Gastroesophageal sphincter (tissue), 4 donors: ENCODE data around the gene ASPG. TPM values are rescaled to one million over a fixed set of nuclear protein-coding genes. Genes with fewer than 3 reads are reported as not detected.

Source experiments
- ATAC-seq: fragments of 150-250 bp; one replicate; pipeline ENCODE4 v1.9.1; 2016; ENCODE audit warnings: mild to moderate bottlenecking, moderate library complexity
- H3K27ac ChIP-seq, 4 donors: fragments of 200-600 bp; sonication (generic) in 3 of 4; 1 replicate in 3 of 4; 2 replicates in 1 of 4; pipeline ENCODE4 v1.5.1; 2016 to 2019
- H3K27me3 ChIP-seq: fragments of 200-600 bp; sonication (generic); one replicate; pipeline ENCODE4 v1.5.1; 2019
- H3K36me3 ChIP-seq, 2 donors: fragments of 200-600 bp; sonication (generic); one replicate each; pipeline ENCODE4 v1.5.1; 2019; ENCODE audit warnings: control low read depth in 1 of 2
- H3K4me1 ChIP-seq, 3 donors: fragments of 200-600 bp; sonication (generic); 1 replicate in 2 of 3; 2 replicates in 1 of 3; pipeline ENCODE4 v1.5.1; 2016 to 2019; ENCODE audit warnings: control low read depth in 2 of 3
- H3K4me3 ChIP-seq, 2 donors: fragments of 200-600 bp; sonication (generic); one replicate each; pipeline ENCODE4 v1.5.1; 2019; ENCODE audit warnings: mild to moderate bottlenecking in 1 of 2, moderate library complexity in 1 of 2
- H3K9me3 ChIP-seq, 3 donors: fragments of 200-600 bp; sonication (generic); one replicate each; pipeline ENCODE4 v1.5.1; 2017 to 2019; ENCODE audit warnings: control low read depth in 2 of 3
- CTCF ChIP-seq, 4 experiments: fragments of 200-600 bp in 2 of 4; fragments of 450-650 bp in 2 of 4; sonication (generic) in 1 of 4; IDR thresholded peaks; one replicate each; pipeline ENCODE4 v1.5.1; 2017 to 2019; ENCODE audit warnings: antibody characterized with exemption in 4 of 4, mild to moderate bottlenecking in 2 of 4, moderate library complexity in 2 of 4
- EP300 ChIP-seq: sonication (generic); formaldehyde crosslinking; IDR thresholded peaks from one replicate; pipeline ENCODE4 v1.6.1; 2017; ENCODE audit warnings: antibody characterized with exemption, mild to moderate bottlenecking
- POLR2A ChIP-seq, 2 donors: fragments of 450-650 bp; IDR thresholded peaks; one replicate each; pipeline ENCODE4 v1.6.1; 2017; ENCODE audit warnings: antibody characterized with exemption in 2 of 2, mild to moderate bottlenecking in 2 of 2, moderate library complexity in 1 of 2
- POLR2AphosphoS5 ChIP-seq: sonication (generic); formaldehyde crosslinking; IDR thresholded peaks from one replicate; pipeline ENCODE4 v1.6.1; 2017; ENCODE audit warnings: antibody characterized with exemption
- WGBS, 2 donors: methylation state at CpG; one replicate each; pipeline ENCODE4 v1.1.5; 2018; ENCODE audit warnings: low coverage in 1 of 2; 5-methylcytosine and 5-hydroxymethylcytosine counted together
- total RNA-seq, 4 donors: library from RNA; depleted of rRNA; stranded (reverse); fragments of >200 nt; gene quantifications; one replicate each; pipeline ENCODE4 v1.1.0, GENCODE V29; 2016

Gene ASPG
- 1 to 10 TPM in 1 of 4 donors, under 1 TPM in 1, not detected in 2; 0.13 to 1.1 TPM for total RNA-seq

GRCh38 chr14:104085032-104085888, at the start of gene ASPG:
TSS of gene ASPG (plus strand) at chr14:104085700. CDS start at chr14:104085771, 71 bp downstream.
- H3K9me3 ChIP-seq, result peaks cover 0 to 3% (median 0%) of the 10 kb centered on the region in 3 donors
- TF ChIP-seq POLR2AphosphoS5 (no peak), EP300 (no peak), CTCF (IDR thresholded peaks at IDR 0.05) (no peak), POLR2A (IDR thresholded peaks at IDR 0.05) (no peak)
- H3K27me3 ChIP-seq, result peaks cover 65% of the 10 kb centered on the region
- H3K27ac ChIP-seq, result no peak within 1 kb of the TSS
- 0% methylated on average over 2 of the region's 70 CpGs; no CpG with 5 or more reads in 1 of the 2 donors for WGBS, 2 donors
- H3K4me1 ChIP-seq, result peaks cover 0 to 7% (median 0%) of the 10 kb centered on the region in 3 donors
- no peaks in the 10 kb centered on the region for H3K36me3 ChIP-seq
- peak; percentile 29 for ATAC-seq
- peak within 1 kb of the TSS in 1 of 2 donors; percentile 39 for H3K4me3 ChIP-seq

- Histone ChIP-seq H3K4me3 (no peak overlapping the region), H3K27me3 (peaks cover 10% of the 10 kb centered on the region), H3K4me1 (no peaks in the 10 kb centered on the region), H3K36me3 (no peaks in the 10 kb centered on the region), H3K27ac (no peak overlapping the region), H3K9me3 (no peaks in the 10 kb centered on the region)
- no peak for ATAC-seq
- WGBS, 2 donors, result 59 to 100% methylated on average over 1 to 7 of the region's 7 CpGs
- no peak for TF ChIP-seq POLR2A (IDR thresholded peaks at IDR 0.05)
- no peak for TF ChIP-seq POLR2AphosphoS5
- TF ChIP-seq EP300, result no peak
- TF ChIP-seq CTCF (IDR thresholded peaks at IDR 0.05), result no peak
These were observed 49.3 kb upstream of the ASPG start for GRCh38 chr14:104036212-104036611.

- no peak for ATAC-seq
- no peaks in the 10 kb centered on the region for H3K9me3 ChIP-seq
- WGBS, 2 donors, result 82 to 84% methylated on average over 8 to 12 of the region's 14 CpGs
- peaks cover 10% of the 10 kb centered on the region for H3K27me3 ChIP-seq
- no peak overlapping the region for H3K27ac ChIP-seq
- H3K36me3 ChIP-seq, result no peaks in the 10 kb centered on the region
- TF ChIP-seq POLR2A (IDR thresholded peaks at IDR 0.05) (no peak), POLR2AphosphoS5 (no peak), EP300 (no peak), CTCF (IDR thresholded peaks at IDR 0.05) (no peak)
- H3K4me1 ChIP-seq, result no peaks in the 10 kb centered on the region
- no peak overlapping the region for H3K4me3 ChIP-seq
These were observed 48.4 kb upstream of the ASPG start for GRCh38 chr14:104037074-104037473.

GRCh38 chr14:104037903-104038302, 47.6 kb upstream of the ASPG start:
- TF ChIP-seq POLR2AphosphoS5 (no peak), CTCF (IDR thresholded peaks at IDR 0.05) (no peak), POLR2A (IDR thresholded peaks at IDR 0.05) (no peak)
- ATAC-seq, result no peak

GRCh38 chr14:104039214-104039613, 46.3 kb upstream of the ASPG start:
- H3K27ac ChIP-seq, result no peak overlapping the region
- no peak overlapping the region for H3K4me3 ChIP-seq
- WGBS, 2 donors, result 61 to 72% methylated on average over 2 to 4 of the region's 5 CpGs
- peaks cover 16% of the 10 kb centered on the region for H3K27me3 ChIP-seq
- no peaks in the 10 kb centered on the region for H3K36me3 ChIP-seq
- ATAC-seq, result no peak
- H3K4me1 ChIP-seq, result no peaks in the 10 kb centered on the region
- TF ChIP-seq POLR2AphosphoS5 (no peak), EP300 (no peak), POLR2A (IDR thresholded peaks at IDR 0.05) (no peak), CTCF (IDR thresholded peaks at IDR 0.05) (no peak)
- no peaks in the 10 kb centered on the region for H3K9me3 ChIP-seq

More at GRCh38 chr14:104037903-104038302, 47.6 kb upstream of the ASPG start:
- H3K36me3 ChIP-seq, result no peaks in the 10 kb centered on the region
- WGBS, 2 donors, result 67% methylated on average over 1 of the region's 3 CpGs; no CpG with 5 or more reads in 1 of the 2 donors
- H3K4me3 ChIP-seq, result no peak overlapping the region
- H3K4me1 ChIP-seq, result no peaks in the 10 kb centered on the region
- no peaks in the 10 kb centered on the region for H3K9me3 ChIP-seq
- H3K27me3 ChIP-seq, result peaks cover 16% of the 10 kb centered on the region
- H3K27ac ChIP-seq, result no peak overlapping the region
